ENCODE data around the gene ZNF750.
A peak's percentile ranks its signal among the peaks of the same experiment; 100 is the strongest.

ZNF750 gene

DNA sequence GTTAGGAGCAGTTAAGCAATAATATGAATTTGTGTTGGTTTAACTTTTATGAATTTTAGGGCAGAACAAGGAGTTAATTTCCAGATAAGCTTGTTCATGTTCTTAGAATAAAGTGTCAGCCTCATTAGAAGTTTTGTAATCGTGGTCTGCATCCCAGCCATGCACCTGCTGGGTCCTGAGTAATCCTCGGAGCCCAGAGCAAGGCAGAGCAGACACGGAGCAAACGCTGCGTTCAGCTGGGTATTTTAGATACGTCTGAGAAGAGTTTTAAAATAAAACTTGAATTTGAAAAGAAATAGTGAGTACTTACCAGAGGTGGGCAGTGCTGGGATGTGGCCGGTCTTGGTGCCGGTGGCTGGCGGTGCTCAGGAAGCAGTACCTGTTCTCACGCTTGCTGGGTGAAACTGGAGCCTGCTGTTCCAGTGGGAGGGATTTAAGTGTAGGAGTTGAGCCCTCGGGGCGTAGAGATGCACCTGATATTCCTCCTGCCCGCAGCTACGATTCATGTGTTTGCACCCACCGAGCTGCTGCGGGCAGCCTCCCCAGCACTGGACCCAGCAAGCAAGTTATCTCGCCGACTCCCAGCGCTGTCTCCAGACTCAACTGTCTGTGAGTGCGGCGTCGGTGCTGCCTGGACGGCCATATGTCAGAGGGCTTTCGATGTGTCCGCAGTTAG lies at the start of gene ZNF750:
TSS of gene ZNF750 (minus strand) at position 406 of the 676 bp plus-strand sequence. CDS start 7,568 bp downstream, outside the sequence.
- no peak for DNase-seq

DNA sequence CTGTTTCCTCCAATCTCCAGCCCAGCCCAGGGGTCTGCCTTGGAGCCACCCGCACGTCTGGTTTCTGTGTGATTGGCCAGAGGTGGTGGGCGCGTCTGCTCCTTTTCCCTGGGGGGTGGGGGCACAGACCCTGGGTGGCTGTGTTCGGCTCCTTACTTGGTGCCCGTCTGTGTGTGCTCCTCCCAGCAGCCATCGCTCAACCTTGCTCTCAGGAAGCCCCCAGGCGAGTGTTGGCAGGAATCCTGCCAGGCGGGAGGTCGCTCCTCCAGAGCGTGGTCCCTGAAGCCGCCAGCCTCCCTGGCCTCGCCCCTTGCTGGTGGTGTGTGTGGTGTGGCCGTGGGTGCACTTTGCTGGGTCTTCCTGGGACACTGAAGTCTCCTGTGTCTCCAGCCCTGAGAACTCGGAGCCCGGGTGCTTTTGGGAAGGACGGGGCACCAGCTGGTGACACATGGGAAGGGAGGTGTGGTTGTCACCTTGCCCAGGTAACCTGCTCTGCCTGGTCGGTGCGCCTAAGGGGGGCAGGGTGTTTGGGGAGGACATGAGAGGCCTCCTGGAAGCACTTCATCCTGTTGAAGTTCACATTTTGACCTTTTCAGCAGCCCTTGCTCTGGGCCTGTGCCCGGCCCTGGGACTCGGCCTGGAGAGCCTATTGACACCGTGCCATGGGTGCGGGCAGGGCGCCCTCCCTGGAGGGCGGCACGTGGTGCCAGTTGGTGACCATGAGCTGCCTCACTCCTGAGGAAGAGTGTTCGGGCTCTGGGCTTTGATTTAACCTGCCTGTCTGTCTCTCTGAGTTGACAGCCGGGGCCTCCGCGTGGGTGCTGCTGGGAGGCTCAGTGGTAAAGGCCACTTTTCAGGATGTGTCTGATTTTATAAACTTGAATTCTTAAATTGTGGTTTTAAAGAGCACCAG lies 49.0 kb upstream of the ZNF750 start:
- DNase-seq: no peak

- DNase-seq: no peak
Observed at GRCh38 chr17:82887255-82888164, 47.7 kb upstream of the ZNF750 start.

DNA sequence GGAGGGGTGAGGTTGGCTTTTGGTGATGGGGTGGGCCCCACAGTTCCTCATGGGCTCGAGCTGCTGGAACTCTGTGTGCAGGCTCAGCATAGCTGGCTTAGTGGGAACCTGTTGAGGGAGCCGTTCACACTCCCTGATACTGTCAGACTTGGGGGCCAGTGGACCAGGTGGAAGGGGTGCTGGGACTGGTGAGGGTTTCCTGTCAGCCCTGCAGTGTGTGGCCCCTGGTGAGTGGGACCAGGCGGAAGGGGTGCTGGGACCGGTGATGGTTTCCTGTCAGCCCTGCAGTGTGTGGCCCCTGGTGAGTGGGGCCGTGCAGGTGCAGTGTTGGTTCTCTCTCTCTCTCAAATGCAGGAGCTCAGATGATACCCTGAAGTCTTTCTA lies 45.1 kb upstream of the ZNF750 start:
- no peak for DNase-seq

- DNase-seq: no peak
Observed at GRCh38 chr17:82884341-82884969, 44.6 kb upstream of the ZNF750 start.

GRCh38 chr17:82883419-82884031 lies 43.7 kb upstream of the ZNF750 start:
- no peak for DNase-seq

GRCh38 chr17:82882715-82883418 lies 43.0 kb upstream of the ZNF750 start:
- DNase-seq: no peak

DNA sequence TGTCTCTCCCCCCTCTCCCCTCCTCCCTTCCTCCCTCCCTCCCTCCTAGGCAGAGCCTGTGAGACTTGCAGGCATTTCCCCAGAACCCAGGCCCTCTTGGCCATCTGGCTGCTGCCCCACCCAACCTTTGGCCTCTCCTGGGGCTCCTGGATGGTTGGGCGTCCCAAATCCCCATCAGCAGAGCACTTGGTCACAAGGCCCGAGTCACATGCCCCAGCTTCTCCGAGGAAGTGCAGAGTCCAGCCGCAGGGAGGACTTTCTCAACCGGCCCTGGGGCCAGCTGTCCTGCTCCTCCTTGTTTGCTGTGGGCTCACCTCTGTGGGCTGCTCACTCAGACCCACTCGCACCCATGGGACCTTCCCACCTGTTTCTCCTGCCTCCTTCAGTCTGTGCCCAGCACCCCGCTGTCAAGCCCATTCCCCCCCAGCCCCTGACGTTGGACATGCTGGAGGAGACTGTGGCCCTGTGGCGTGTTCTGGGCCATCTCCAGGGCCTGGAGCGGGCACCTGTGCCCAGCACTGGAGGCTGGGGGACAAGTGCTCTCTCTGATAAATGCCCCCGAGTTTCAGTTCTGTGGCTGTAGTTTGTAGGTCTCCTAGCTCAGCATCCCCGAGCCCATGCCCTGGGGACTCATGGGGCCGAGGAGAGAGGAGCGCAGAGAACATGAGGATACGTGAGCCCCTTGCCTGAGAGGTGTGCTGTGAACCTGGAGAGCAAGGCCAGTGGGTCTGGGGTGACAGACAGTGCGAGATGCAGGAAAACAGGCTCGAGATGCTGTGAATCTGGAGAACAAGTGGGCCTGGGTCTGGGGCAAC lies 42.3 kb upstream of the ZNF750 start:
- DNase-seq: peak in 1 of 2 experiments; percentile 68

GRCh38 chr17:82881324-82881823 lies 41.6 kb upstream of the ZNF750 start:
- no peak for DNase-seq

DNA sequence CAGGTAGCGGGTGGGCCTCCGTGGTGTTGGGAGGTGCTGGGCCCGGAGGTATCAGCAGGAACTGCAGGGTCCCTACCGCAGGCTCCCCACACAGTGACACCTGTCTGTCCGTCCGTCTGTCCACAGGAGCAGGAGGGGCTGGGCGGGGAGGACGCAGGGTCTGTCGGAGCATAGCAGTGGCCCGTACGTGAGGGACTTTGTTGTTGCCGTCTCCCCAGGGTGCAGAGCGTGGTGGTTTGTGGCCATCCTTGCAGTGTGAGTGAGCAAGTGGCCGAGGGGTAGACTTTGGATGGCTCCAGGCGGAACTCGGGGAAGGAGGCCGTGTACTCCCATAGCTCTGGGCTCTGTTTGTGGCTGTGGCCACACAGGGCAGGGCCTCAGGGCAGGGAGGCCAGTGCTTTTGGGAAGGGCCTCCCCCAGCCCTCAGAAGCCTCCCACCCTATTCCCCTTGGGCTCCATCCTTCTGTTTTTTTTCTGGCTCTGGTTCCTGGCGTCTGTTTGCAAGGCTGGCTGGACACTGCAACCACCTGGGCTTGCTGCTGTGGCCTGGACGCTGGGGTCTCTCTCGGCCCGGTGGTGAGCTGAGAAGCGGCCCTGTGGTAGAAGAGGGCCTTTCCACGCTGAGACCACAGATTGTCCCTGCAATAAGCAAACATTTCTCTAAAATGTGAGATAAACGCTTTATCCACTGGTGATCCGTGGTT lies 41.0 kb upstream of the ZNF750 start:
- no peak for DNase-seq

DNA sequence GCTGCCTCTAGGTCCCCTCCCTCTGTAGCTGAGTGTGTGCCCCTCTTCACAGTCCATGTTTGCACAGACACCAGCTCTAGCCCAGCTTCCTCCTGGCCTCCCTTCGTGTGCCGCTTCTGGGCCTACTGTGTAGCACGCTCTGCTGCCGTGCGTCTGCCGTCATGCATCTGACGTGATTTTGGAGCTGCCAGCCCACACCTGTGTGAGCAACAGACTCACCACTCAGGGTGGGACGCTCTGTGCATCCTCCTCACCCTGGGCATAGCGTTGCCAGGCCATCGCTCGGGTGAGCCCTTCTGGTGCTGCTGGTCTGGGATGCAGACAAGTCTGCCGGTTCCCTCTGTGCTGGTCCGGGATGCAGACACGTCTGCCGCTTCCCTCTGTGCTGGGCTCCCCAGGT lies 39.4 kb upstream of the ZNF750 start:
- DNase-seq: no peak

GRCh38 chr17:82878527-82878926 lies 38.7 kb upstream of the ZNF750 start:
- DNase-seq: no peak

GRCh38 chr17:82876602-82877379 lies 37.0 kb upstream of the ZNF750 start:
- peak in 1 of 2 experiments; percentile 25 for DNase-seq

GRCh38 chr17:82876149-82876548 lies 36.3 kb upstream of the ZNF750 start:
- DNase-seq: no peak

DNA sequence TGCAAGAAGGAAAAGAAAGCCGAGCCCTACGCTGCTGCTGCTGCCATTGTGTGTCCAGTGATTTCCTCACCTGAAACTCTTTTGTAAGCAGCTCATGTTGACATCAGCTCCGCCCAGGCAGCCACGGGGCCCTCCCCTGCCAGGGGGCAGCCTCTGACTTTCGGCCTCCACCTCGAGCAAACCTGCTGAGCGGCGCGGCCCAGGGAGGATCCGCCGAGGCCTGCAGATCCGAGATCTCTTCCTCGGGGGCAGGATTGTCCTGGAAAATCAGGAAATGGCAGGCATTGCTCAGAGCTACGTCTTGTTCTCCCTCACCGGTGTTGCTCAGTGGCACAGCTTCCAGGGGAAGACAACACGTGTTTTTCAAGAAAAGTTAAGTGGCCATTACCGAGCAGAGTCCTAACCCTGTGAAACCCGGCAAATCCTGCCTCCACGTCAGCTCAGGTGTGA lies 35.6 kb upstream of the ZNF750 start:
- DNase-seq: no peak

DNA sequence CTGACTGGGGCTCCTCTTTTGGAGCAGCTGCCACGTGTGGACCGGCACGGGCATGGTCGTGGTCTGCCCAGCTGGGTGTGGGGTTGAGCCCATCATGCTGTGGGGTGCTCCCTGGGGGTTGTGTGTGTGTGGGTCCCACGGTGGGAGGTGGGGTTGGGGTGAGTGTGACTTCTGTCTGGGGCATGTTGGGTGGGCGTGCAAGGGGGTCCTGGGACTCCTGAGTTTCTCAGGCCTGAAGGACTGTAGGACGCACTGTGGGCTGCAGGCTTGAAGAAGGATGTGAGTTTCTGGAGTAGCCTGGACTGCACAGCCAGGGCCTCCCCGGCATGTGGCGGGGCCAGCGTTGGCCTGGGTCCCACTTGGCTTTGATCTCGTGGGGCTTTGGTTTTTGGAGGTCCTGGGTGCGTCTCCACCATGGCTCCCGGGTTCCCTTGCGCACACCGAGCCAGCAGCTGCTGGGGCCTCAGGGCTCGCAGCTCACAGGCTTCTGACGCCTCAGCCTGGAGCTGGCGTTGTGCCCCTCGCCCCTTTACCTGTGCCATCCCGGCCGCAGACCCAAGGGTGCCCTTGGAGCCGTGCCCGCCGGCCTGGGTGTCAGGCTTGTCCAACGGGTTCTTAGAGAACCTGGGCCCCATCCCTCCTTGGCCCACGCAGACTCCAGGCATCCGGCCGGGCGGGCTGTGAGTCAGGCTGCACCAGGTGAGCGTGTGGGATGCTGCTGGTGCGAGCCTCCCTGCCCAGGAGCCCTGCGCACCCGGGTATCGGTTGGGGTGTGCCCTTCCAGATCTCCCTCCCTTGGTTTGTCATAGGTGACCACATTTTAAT lies 34.4 kb upstream of the ZNF750 start:
- no peak for DNase-seq

DNA sequence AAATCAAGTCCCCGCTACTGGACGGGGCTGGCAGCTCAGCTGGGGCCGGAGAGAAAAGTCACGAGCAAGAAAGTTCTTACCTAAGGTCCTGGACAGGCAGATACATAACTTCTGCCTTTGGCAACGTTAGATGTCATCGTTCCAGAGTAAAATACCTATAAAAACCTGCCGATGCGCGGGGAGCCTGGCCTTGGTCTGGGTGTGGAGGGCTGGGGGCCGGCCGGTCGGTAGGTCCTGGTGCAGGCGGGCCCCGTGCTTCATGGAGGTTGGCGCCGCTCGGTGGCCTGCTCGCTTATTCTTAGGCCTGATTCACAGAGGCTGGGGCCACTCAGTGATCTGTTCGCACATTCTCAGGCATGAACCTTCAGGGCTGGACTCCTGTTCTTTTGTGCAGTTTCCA lies 33.7 kb upstream of the ZNF750 start:
- DNase-seq: no peak
